IMR-90 (cell line): Measurements from ENCODE around the gene BAG1. TPM values are rescaled to one million over a fixed set of nuclear protein-coding genes. Genes with fewer than 3 reads are reported as not detected.

Experiments used
- ATAC-seq: fragments of 200-7000 bp; cut with Tn5 transposase; 2 replicates; pipeline ENCODE4 v1.9.1; 2020; ENCODE audit warnings: low read depth, mild to moderate bottlenecking, moderate library complexity
- BruUV-seq: library from RNA; stranded (reverse); fragments of 400-500 nt; replicated peaks from 2 replicates; lab custom pipeline; 2021; lab: Mats Ljungman, UMichigan
- CTCF ChIA-PET: fragments of 300-600 bp; formaldehyde crosslinking; extraction: SDS; loops from one replicate; lab custom pipeline; 2021; ENCODE audit warnings: antibody characterized with exemption; lab: Yijun Ruan, JAX
- POLR2A ChIA-PET: fragments of 300-600 bp; sonication (Branson Sonifier 250); formaldehyde crosslinking; loops from one replicate; lab custom pipeline; 2022; ENCODE audit warnings: antibody characterized with exemption; ENCODE audit not compliant: unreplicated experiment; lab: Charles Lee
- DNase-seq: peaks from one replicate; pipeline ENCODE4 v3.0.0; 2013
- H2AFZ ChIP-seq: replicated peaks from 2 replicates; pipeline ENCODE3; 2013; ENCODE audit warnings: low read length, mild to moderate bottlenecking; ENCODE audit not compliant: poor library complexity
- H2AK5ac ChIP-seq: 2 replicates; pipeline ENCODE4 v1.6.1; 2013; ENCODE audit warnings: low read depth, low read length, inconsistent platforms
- H2AK9ac ChIP-seq: replicated peaks from 2 replicates; pipeline ENCODE3; 2013; ENCODE audit warnings: mild to moderate bottlenecking, low read depth, low read length, moderate library complexity; ENCODE audit not compliant: poor library complexity
- H2BK120ac ChIP-seq: 2 replicates; pipeline ENCODE4 v1.6.1; 2013; ENCODE audit warnings: low read depth, low read length, inconsistent platforms
- H2BK15ac ChIP-seq: 3 replicates; pipeline ENCODE4 v1.6.1; 2013; ENCODE audit warnings: low read depth, low read length, inconsistent platforms
- H2BK20ac ChIP-seq: 2 replicates; pipeline ENCODE4 v1.6.1; 2013; ENCODE audit warnings: low read depth, mild to moderate bottlenecking, inconsistent platforms, low read length, moderate library complexity
- H2BK5ac ChIP-seq: 2 replicates; pipeline ENCODE4 v1.6.1; 2013; ENCODE audit warnings: mild to moderate bottlenecking, low read depth, low read length, inconsistent platforms; ENCODE audit not compliant: poor library complexity, severe bottlenecking
- H3K14ac ChIP-seq: replicated peaks from 2 replicates; pipeline ENCODE4 v1.6.1; 2013; ENCODE audit warnings: low read depth, low read length, inconsistent platforms
- H3K18ac ChIP-seq: 2 replicates; pipeline ENCODE4 v1.6.1; 2013; ENCODE audit warnings: low read depth, low read length, control low read depth
- H3K23ac ChIP-seq: 2 replicates; pipeline ENCODE4 v1.6.1; 2013; ENCODE audit warnings: low read depth, low read length, inconsistent platforms
- H3K27ac ChIP-seq: 2 replicates; pipeline ENCODE4 v1.5.1; 2013; ENCODE audit warnings: mild to moderate bottlenecking, control low read depth, low read length; ENCODE audit not compliant: insufficient read depth
- H3K27me3 ChIP-seq: 2 replicates; pipeline ENCODE4 v1.6.1; 2013; ENCODE audit warnings: low read length; ENCODE audit not compliant: control insufficient read depth, insufficient read depth
- H3K36me3 ChIP-seq: 2 replicates; pipeline ENCODE4 v1.6.1; 2013; ENCODE audit warnings: low read length, mixed read lengths; ENCODE audit not compliant: control insufficient read depth, insufficient read depth
- H3K4ac ChIP-seq: 2 replicates; pipeline ENCODE4 v1.6.1; 2013; ENCODE audit warnings: low read depth, low read length, inconsistent platforms
- H3K4me1 ChIP-seq: 2 replicates; pipeline ENCODE4 v1.6.1; 2013; ENCODE audit warnings: low read length, mixed read lengths; ENCODE audit not compliant: control insufficient read depth, insufficient read depth
- H3K4me2 ChIP-seq: 2 replicates; pipeline ENCODE4 v1.6.1; 2013; ENCODE audit warnings: low read depth, mild to moderate bottlenecking, control low read depth, low read length, moderate library complexity
- H3K4me3 ChIP-seq: 2 replicates; pipeline ENCODE4 v1.5.1; 2013; ENCODE audit warnings: low read depth, mild to moderate bottlenecking, control low read depth, low read length, moderate library complexity; ENCODE audit not compliant: insufficient read depth
- H3K56ac ChIP-seq: 2 replicates; pipeline ENCODE4 v1.6.1; 2013; ENCODE audit warnings: low read length, inconsistent platforms; ENCODE audit not compliant: insufficient read depth; ENCODE audit errors: extremely low read depth
- H3K79me1 ChIP-seq, 2 experiments: 2 replicates each; pipeline ENCODE4 v1.6.1; 2013; ENCODE audit warnings: low read length in 2 of 2, inconsistent platforms in 1 of 2, low read depth in 1 of 2
- H3K9ac ChIP-seq: 2 replicates; pipeline ENCODE4 v1.6.1; 2013; ENCODE audit warnings: low read depth, low read length, control low read depth
- H3K9me1 ChIP-seq: 2 replicates; pipeline ENCODE4 v1.6.1; 2013; ENCODE audit warnings: low read length, inconsistent platforms; ENCODE audit not compliant: insufficient read depth
- H3K9me3 ChIP-seq: 2 replicates; pipeline ENCODE4 v1.6.1; 2013; ENCODE audit warnings: low read length; ENCODE audit not compliant: control insufficient read depth, insufficient read depth
- H4K20me1 ChIP-seq: 2 replicates; pipeline ENCODE4 v1.6.1; 2013; ENCODE audit warnings: low read length, inconsistent platforms; ENCODE audit not compliant: insufficient read depth
- H4K5ac ChIP-seq: 2 replicates; pipeline ENCODE4 v1.6.1; 2013; ENCODE audit warnings: mild to moderate bottlenecking, low read depth, low read length, control low read depth
- H4K8ac ChIP-seq, 2 experiments: 2 replicates each; pipeline ENCODE4 v1.6.1; 2013; ENCODE audit warnings: low read depth in 2 of 2, low read length in 2 of 2, control low read depth in 1 of 2, inconsistent platforms in 1 of 2
- H4K91ac ChIP-seq: 2 replicates; pipeline ENCODE4 v1.6.1; 2013; ENCODE audit warnings: low read depth, low read length, inconsistent platforms; ENCODE audit not compliant: insufficient read depth
- BHLHE40 ChIP-seq: fragments of 150-350 bp; IDR thresholded peaks from 2 replicates; pipeline ENCODE4 v1.6.1; 2016; ENCODE audit warnings: mild to moderate bottlenecking, low read depth, low read length
- CHD1 ChIP-seq: IDR thresholded peaks from 2 replicates; pipeline ENCODE4 v1.6.1; 2012; ENCODE audit warnings: low read depth, low read length, improper control_type of control experiment
- CTCF ChIP-seq: conservative IDR thresholded peaks from 2 replicates; pipeline ENCODE4 v1.5.1; 2012; ENCODE audit warnings: mild to moderate bottlenecking, low read depth, low read length, improper control_type of control experiment
- ELK1 ChIP-seq: fragments of 150-350 bp; IDR thresholded peaks from 2 replicates; pipeline ENCODE4 v1.6.1; 2016; ENCODE audit warnings: low read depth, mild to moderate bottlenecking, low read length, moderate library complexity, borderline replicate concordance
- FOS ChIP-seq: fragments of 150-350 bp; IDR thresholded peaks from 2 replicates; pipeline ENCODE4 v1.6.1; 2016; ENCODE audit warnings: low read depth, low read length
- MAFK ChIP-seq: IDR thresholded peaks from 2 replicates; pipeline ENCODE4 v1.6.1; 2012; ENCODE audit warnings: low read depth, low read length, improper control_type of control experiment
- MAZ ChIP-seq: IDR thresholded peaks from 2 replicates; pipeline ENCODE4 v1.6.1; 2012; ENCODE audit warnings: low read depth, mild to moderate bottlenecking, low read length, improper control_type of control experiment, moderate library complexity, borderline replicate concordance
- MXI1 ChIP-seq: IDR thresholded peaks from 2 replicates; pipeline ENCODE4 v1.6.1; 2012; ENCODE audit warnings: low read depth, mild to moderate bottlenecking, low read length, moderate library complexity, borderline replicate concordance
- POLR2A ChIP-seq: IDR thresholded peaks from 2 replicates; pipeline ENCODE4 v1.6.1; 2012; ENCODE audit warnings: mild to moderate bottlenecking, low read depth, low read length
- RFX5 ChIP-seq: IDR thresholded peaks from 2 replicates; pipeline ENCODE4 v1.8.0; 2012; ENCODE audit warnings: low read depth, mild to moderate bottlenecking, low read length, moderate library complexity
- SMC3 ChIP-seq: fragments of 150-350 bp; IDR thresholded peaks from 2 replicates; pipeline ENCODE4 v1.6.1; 2016; ENCODE audit warnings: low read depth, mild to moderate bottlenecking, antibody characterized with exemption, low read length, moderate library complexity
- USF2 ChIP-seq: fragments of 150-350 bp; IDR thresholded peaks from 2 replicates; pipeline ENCODE4 v1.6.1; 2017; ENCODE audit warnings: mild to moderate bottlenecking, antibody characterized with exemption, low read length, low read depth
- WGBS, 2 experiments: methylation state at CpG; one replicate each; pipeline versions ENCODE4 v1.1.5 to v1.1.7; 2013; ENCODE audit warnings: missing lambda C conversion rate in 2 of 2; ENCODE audit not compliant: insufficient read length in 1 of 2; ENCODE audit errors: extremely low coverage in 2 of 2; 5-methylcytosine and 5-hydroxymethylcytosine counted together
- dilution Hi-C: fragments of 300-500 bp; cut with HindIII; formaldehyde crosslinking; loops from one replicate; pipeline ENCODE4 v1.14.3; 2018; ENCODE audit warnings: low sequenced_read_pairs; ENCODE audit not compliant: unreplicated experiment
- in situ Hi-C: fragments of 300-500 bp; cut with MboI; formaldehyde crosslinking; loops from 3 replicates; pipeline ENCODE4 v1.14.3; 2019; ENCODE audit warnings: low sequenced_read_pairs, inconsistent platforms, mixed read lengths
- intact Hi-C: fragments of 100-400 bp; cut with micrococcal nuclease; formaldehyde crosslinking; loops from 2 replicates; pipeline ENCODE4 v1.10.0; 2022
- polyA plus RNA-seq, 3 experiments: library from polyadenylated mRNA; depleted of rRNA; stranded (reverse); fragments of >200 nt; gene quantifications; 2 replicates each; pipeline ENCODE4 v1.2.3, GENCODE V29; 2012; ENCODE audit warnings: low replicate concordance in 1 of 3
- total RNA-seq: library from RNA; depleted of rRNA; stranded (reverse); fragments of >200 nt; gene quantifications from 2 replicates; pipeline ENCODE4 v1.2.3, GENCODE V29; 2012

BAG1 gene
- total and polyA plus RNA-seq, 2 of the 4 experiments (the other 2 are of a cell fraction), result 4.5 to 20.9 TPM

- TF ChIP-seq CTCF (no peak), POLR2A (no peak), USF2 (no peak), RFX5 (no peak)
Measured at GRCh38 chr9:33272061-33272460, 7.6 kb upstream of the BAG1 start (continued).

GRCh38 chr9:33270146-33270545 lies 5.6 kb upstream of the BAG1 start:
- dilution Hi-C loops (no loop called here), intact Hi-C loops (no loop called here), in situ Hi-C loops (no loop called here)
- Histone ChIP-seq H3K18ac (no peak overlapping the region), H2BK5ac (no peak overlapping the region), H4K91ac (no peak overlapping the region), H2AK9ac (no peak overlapping the region), H3K27ac (no peak overlapping the region), H4K20me1 (no peaks in the 10 kb centered on the region), H3K14ac (no peak overlapping the region), H2BK120ac (no peak overlapping the region), H3K56ac (no peak overlapping the region), H3K79me1 (peaks cover 28 to 37% of the 10 kb centered on the region in 2 experiments), H2BK20ac (no peak overlapping the region), H3K9ac (no peak overlapping the region), H3K4me2 (no peak overlapping the region), H4K5ac (no peak overlapping the region), H3K36me3 (peaks cover 27% of the 10 kb centered on the region), H3K23ac (no peak overlapping the region), H3K9me1 (peaks cover 2% of the 10 kb centered on the region; the same call in 1 of the 2 replicates), H3K4ac (no peak overlapping the region), H3K4me1 (peaks cover 10% of the 10 kb centered on the region), H2AK5ac (no peak overlapping the region), H4K8ac (no peak overlapping the region), H2BK15ac (no peak overlapping the region), H2AFZ (no peak overlapping the region), H3K9me3 (no peaks in the 10 kb centered on the region), H3K4me3 (no peak overlapping the region), H3K27me3 (no peaks in the 10 kb centered on the region)
- ATAC-seq (no peak), DNase-seq (no peak)
- no TSS peak for BruUV-seq
- ChIA-PET CTCF (no interaction called here), POLR2A (no interaction called here)
- no CpG with 5 or more reads among the region's 3 CpGs for WGBS, 2 experiments
- TF ChIP-seq BHLHE40, result no peak
- TF ChIP-seq CTCF, result no peak
- no peak for TF ChIP-seq ELK1
- TF ChIP-seq MAFK, result no peak
- TF ChIP-seq SMC3, result no peak
- TF ChIP-seq FOS, result no peak
- TF ChIP-seq CHD1, result no peak
- TF ChIP-seq MXI1, result no peak
- no peak for TF ChIP-seq MAZ
